T-cell (primary cell): Measurements from ENCODE around the gene UNK. TPM values are rescaled to one million over a fixed set of nuclear protein-coding genes. Genes with fewer than 3 reads are reported as not detected.
"Not testable (repeated sequence)": the region's sequence is repeated elsewhere in the genome, so short reads cannot be mapped to it uniquely, and the experiment has no call there.

ENCODE experiments used
- ATAC-seq, 4 experiments: fragments of 200-7000 bp in 3 of 4; fragments of 150-1000 bp in 1 of 4; cut with Tn5 transposase; replicated peaks in 1 of 4; 1 replicate in 3 of 4; 2 replicates in 1 of 4; pipeline ENCODE4 v1.10.0; 2021; ENCODE audit warnings: moderate library complexity in 3 of 4, mild to moderate bottlenecking in 2 of 4, moderate number of reproducible peaks in 1 of 4
- CTCF ChIA-PET, 2 donors: fragments of 300-600 bp; sonication (Branson Sonifier 250); formaldehyde crosslinking; loops; one replicate each; lab custom pipeline; 2022; ENCODE audit warnings: antibody characterized with exemption in 2 of 2; lab: Charles Lee
- POLR2A ChIA-PET, 2 donors: fragments of 300-600 bp; sonication (Branson Sonifier 250); formaldehyde crosslinking; loops; one replicate each; lab custom pipeline; 2022; ENCODE audit warnings: antibody characterized with exemption in 2 of 2; lab: Charles Lee
- DNase-seq, 35 experiments: peaks; one replicate each; pipeline versions ENCODE4 v3.0.0 to v3.0.0-alpha.2; 2013 to 2023
- H3K27ac ChIP-seq: one replicate; pipeline ENCODE4 v1.5.1; 2013; ENCODE audit warnings: low read length
- H3K27me3 ChIP-seq, 2 experiments: replicated peaks in 1 of 2; 1 replicate in 1 of 2; 2 replicates in 1 of 2; pipeline versions ENCODE4 v1.6.1 to v1.7.0; 2013; ENCODE audit warnings: low read length in 1 of 2, mixed read lengths in 1 of 2; ENCODE audit not compliant: control insufficient read depth in 2 of 2, insufficient read depth in 2 of 2; ENCODE audit errors: extremely low read depth in 1 of 2
- H3K36me3 ChIP-seq, 2 donors: 1 replicate in 1 of 2; 2 replicates in 1 of 2; pipeline versions ENCODE4 v1.6.1 to v1.7.0; 2013; ENCODE audit warnings: low read length in 1 of 2; ENCODE audit not compliant: control insufficient read depth in 2 of 2, insufficient read depth in 1 of 2; ENCODE audit errors: extremely low read depth in 1 of 2
- H3K4me1 ChIP-seq, 2 experiments: 1 replicate in 1 of 2; 2 replicates in 1 of 2; pipeline versions ENCODE4 v1.6.1 to v1.7.0; 2013; ENCODE audit warnings: low read length in 2 of 2, mixed read lengths in 1 of 2; ENCODE audit not compliant: insufficient read depth in 2 of 2, control insufficient read depth in 1 of 2; ENCODE audit errors: extremely low read depth in 1 of 2
- H3K4me3 ChIP-seq, 2 donors: 1 replicate in 1 of 2; 2 replicates in 1 of 2; pipeline versions ENCODE4 v1.5.1 to v1.7.0; 2013; ENCODE audit warnings: mild to moderate bottlenecking in 2 of 2, low read length in 1 of 2, moderate library complexity in 1 of 2; ENCODE audit not compliant: control insufficient read depth in 1 of 2; ENCODE audit errors: extremely low read depth in 1 of 2
- H3K9me3 ChIP-seq: 2 replicates; pipeline ENCODE4 v1.7.0; 2013
- H3K27ac Mint-ChIP-seq, 2 donors: one replicate each; pipeline ENCODE4 v1.8.0; 2020 to 2021; ENCODE audit warnings: mild to moderate bottlenecking in 2 of 2, mixed read lengths in 2 of 2
- H3K27me3 Mint-ChIP-seq, 2 donors: one replicate each; pipeline ENCODE4 v1.8.0; 2021 to 2022; ENCODE audit warnings: mixed read lengths in 2 of 2
- H3K36me3 Mint-ChIP-seq: one replicate; pipeline ENCODE4 v1.8.0; 2021; ENCODE audit warnings: mixed read lengths
- H3K4me1 Mint-ChIP-seq, 3 donors: one replicate each; pipeline ENCODE4 v1.8.0; 2020 to 2022; ENCODE audit warnings: mixed read lengths in 3 of 3, mild to moderate bottlenecking in 1 of 3
- H3K4me3 Mint-ChIP-seq, 3 donors: one replicate each; pipeline ENCODE4 v1.8.0; 2020 to 2022; ENCODE audit warnings: mild to moderate bottlenecking in 3 of 3, mixed read lengths in 3 of 3, moderate library complexity in 3 of 3
- H3K9me3 Mint-ChIP-seq, 3 donors: one replicate each; pipeline ENCODE4 v1.8.0; 2020 to 2022; ENCODE audit warnings: mixed read lengths in 3 of 3
- WGBS: methylation state at CpG from one replicate; pipeline ENCODE4 v1.1.5; 2013; ENCODE audit warnings: missing lambda C conversion rate; ENCODE audit not compliant: insufficient coverage; 5-methylcytosine and 5-hydroxymethylcytosine counted together
- total RNA-seq, 35 experiments: library from RNA in 6 of 35; stranded (reverse) in 6 of 35; fragments of 120-200 nt in 1 of 35; gene quantifications; one replicate each; pipeline versions ENCODE4 v1.2.1 to v1.2.4 and lab custom pipeline; 2013 to 2026

UNK gene
- total RNA-seq, 5 donors from 2014 or later (not counting 1 experiment from before 2014, with no cell fraction given), result 37.1 to 50.3 (median 39.2) TPM

GRCh38 chr17:75861927-75862317 lies 77.3 kb downstream of the UNK start:
- DNase-seq (no peak), ATAC-seq (no peak)
- Mint-ChIP-seq H3K36me3 (no peaks in the 10 kb centered on the region), H3K27me3 (no peaks in the 10 kb centered on the region), H3K4me3 (no peak overlapping the region), H3K4me1 (peaks cover 25 to 43% (median 27%) of the 10 kb centered on the region in 3 donors), H3K9me3 (no peaks in the 10 kb centered on the region), H3K27ac (peak overlapping the region in 1 of 2 donors; percentile 28)
- Histone ChIP-seq H3K27me3 (no peaks in the 10 kb centered on the region), H3K36me3 (no peaks in the 10 kb centered on the region), H3K4me3 (no peak overlapping the region), H3K27ac (no peak overlapping the region), H3K9me3 (no peaks in the 10 kb centered on the region), H3K4me1 (peaks cover 10 to 40% of the 10 kb centered on the region in 2 experiments)
- 94% methylated on average over 6 of the region's 9 CpGs for WGBS
- POLR2A ChIA-PET, result interaction anchor here in 1 of 2 donors (0.6 kb wide), 1 partner anchor 411 kb away, joined by 7 read pairs; no protein-coding TSS in a partner anchor
- CTCF ChIA-PET, result interaction anchor here (0.9 to 2.1 kb wide), 4 partner anchors 18 to 109 kb away, joined by 3 to 6 read pairs (median 4); partner anchors contain the start of genes TRIM65 (in 1 of the 2) and UNC13D (in 1 of the 2)

- no peaks in the 10 kb centered on the region for H3K36me3 Mint-ChIP-seq
- H3K27me3 ChIP-seq, result no peaks in the 10 kb centered on the region
- H3K4me1 Mint-ChIP-seq, result peaks cover 16 to 28% (median 19%) of the 10 kb centered on the region in 3 donors
- no peaks in the 10 kb centered on the region for H3K9me3 Mint-ChIP-seq
- H3K27me3 Mint-ChIP-seq, result no peaks in the 10 kb centered on the region
- H3K9me3 ChIP-seq, result no peaks in the 10 kb centered on the region
- peak overlapping the region; percentile 89 for H3K27ac Mint-ChIP-seq
- H3K4me3 ChIP-seq, result no peak overlapping the region
- no peaks in the 10 kb centered on the region for H3K36me3 ChIP-seq
- WGBS, result 26% methylated on average over 4 of the region's 8 CpGs
- CTCF ChIA-PET, result interaction anchor here in 1 of 2 donors (0.6 to 1.4 kb wide), 6 partner anchors 9 to 618 kb away, joined by 3 to 10 read pairs (median 4); partner anchors contain the start of genes TRIM65 and WBP2
- DNase-seq, result peak in 14 of 35 experiments; percentile 15 to 68 (median 34)
- H3K27ac ChIP-seq, result peak overlapping the region; percentile 72
- H3K4me1 ChIP-seq, result peaks cover 6 to 27% of the 10 kb centered on the region in 2 experiments
- POLR2A ChIA-PET, result interaction anchor here (0.6 to 0.9 kb wide), 7 partner anchors 9 to 230 kb away, joined by 3 to 7 read pairs (median 4); partner anchors contain the start of genes UNK (in 1 of the 2) and WBP2 (in 1 of the 2)
- peak; percentile 54 to 75 (median 73) for ATAC-seq
- H3K4me3 Mint-ChIP-seq, result peak overlapping the region in 2 of 3 donors; percentile 27 to 31
These were observed 79.9 kb downstream of the UNK start for GRCh38 chr17:75864448-75864871.

GRCh38 chr17:75864887-75865286 lies 80.3 kb downstream of the UNK start:
- Histone ChIP-seq H3K27ac (peak overlapping the region; percentile 72), H3K4me1 (peaks cover 6 to 27% of the 10 kb centered on the region in 2 experiments)
- peak overlapping the region; percentile 89 for H3K27ac Mint-ChIP-seq
- ChIA-PET POLR2A (interaction anchor here (0.6 to 0.9 kb wide), 12 partner anchors 9 to 720 kb away, joined by 3 to 8 read pairs (median 4); partner anchors contain the start of genes UNK (in 1 of the 2) and WBP2 (in 1 of the 2)), CTCF (interaction anchor here in 1 of 2 donors (0.6 to 1.4 kb wide), 7 partner anchors 9 to 618 kb away, joined by 3 to 10 read pairs (median 4); partner anchors contain the start of genes TRIM65 and WBP2)
- not testable (repeated sequence) for H3K36me3 ChIP-seq, H3K9me3 Mint-ChIP-seq, H3K9me3 ChIP-seq, H3K4me3 ChIP-seq, H3K27me3 ChIP-seq, H3K36me3 Mint-ChIP-seq, H3K27me3 Mint-ChIP-seq
- peaks cover 16 to 28% (median 19%) of the 10 kb centered on the region in 3 donors for H3K4me1 Mint-ChIP-seq
- H3K4me3 Mint-ChIP-seq, result peak overlapping the region in 1 of 3 donors; percentile 27
- ATAC-seq (peak in 2 of 4 experiments; percentile 39 to 71), DNase-seq (peak in 1 of 35 experiments; percentile 60)
- 81% methylated on average over 2 of the region's 4 CpGs for WGBS

- WGBS, result 94% methylated on average over 10 of the region's 17 CpGs
- DNase-seq, ATAC-seq, H3K9me3 ChIP-seq, H3K27me3 Mint-ChIP-seq, H3K4me3 Mint-ChIP-seq, H3K4me3 ChIP-seq, H3K36me3 ChIP-seq, H3K36me3 Mint-ChIP-seq, H3K9me3 Mint-ChIP-seq, H3K27me3 ChIP-seq: not testable (repeated sequence)
- POLR2A ChIA-PET, result interaction anchor here (0.6 to 0.9 kb wide), 7 partner anchors 15 to 719 kb away, joined by 3 to 8 read pairs (median 4); a partner anchor contains a TSS
- Histone ChIP-seq H3K4me1 (peaks cover 6 to 27% of the 10 kb centered on the region in 2 experiments), H3K27ac (peak overlapping the region; percentile 72)
- CTCF ChIA-PET, result interaction anchor here (0.6 to 1.4 kb wide), 6 partner anchors 10 to 543 kb away, joined by 3 to 10 read pairs (median 4); partner anchors contain the start of gene WBP2 (in 1 of the 2)
- H3K4me1 Mint-ChIP-seq, result peaks cover 16 to 29% (median 19%) of the 10 kb centered on the region in 3 donors
- peak overlapping the region; percentile 23 to 77 for H3K27ac Mint-ChIP-seq
These were observed 81.0 kb downstream of the UNK start for GRCh38 chr17:75865404-75866188.

- H3K9me3 ChIP-seq, H3K36me3 ChIP-seq, H3K27ac Mint-ChIP-seq, H3K27ac ChIP-seq, DNase-seq, H3K4me3 ChIP-seq, H3K27me3 ChIP-seq, POLR2A ChIA-PET, H3K27me3 Mint-ChIP-seq, H3K4me3 Mint-ChIP-seq, ATAC-seq, CTCF ChIA-PET, H3K36me3 Mint-ChIP-seq, H3K9me3 Mint-ChIP-seq: not testable (repeated sequence)
- H3K4me1 ChIP-seq, result peaks cover 15 to 34% of the 10 kb centered on the region in 2 experiments
- WGBS, result 92% methylated on average over 9 of the region's 12 CpGs
- H3K4me1 Mint-ChIP-seq, result peaks cover 29 to 37% (median 30%) of the 10 kb centered on the region in 3 donors
These were observed 84.2 kb downstream of the UNK start for GRCh38 chr17:75868730-75869281.
